Measurements from ENCODE around the gene APLP1.
"Not testable (repeated sequence)": the region's sequence is repeated elsewhere in the genome, so short reads cannot be mapped to it uniquely, and the experiment has no call there.

APLP1 gene

DNA sequence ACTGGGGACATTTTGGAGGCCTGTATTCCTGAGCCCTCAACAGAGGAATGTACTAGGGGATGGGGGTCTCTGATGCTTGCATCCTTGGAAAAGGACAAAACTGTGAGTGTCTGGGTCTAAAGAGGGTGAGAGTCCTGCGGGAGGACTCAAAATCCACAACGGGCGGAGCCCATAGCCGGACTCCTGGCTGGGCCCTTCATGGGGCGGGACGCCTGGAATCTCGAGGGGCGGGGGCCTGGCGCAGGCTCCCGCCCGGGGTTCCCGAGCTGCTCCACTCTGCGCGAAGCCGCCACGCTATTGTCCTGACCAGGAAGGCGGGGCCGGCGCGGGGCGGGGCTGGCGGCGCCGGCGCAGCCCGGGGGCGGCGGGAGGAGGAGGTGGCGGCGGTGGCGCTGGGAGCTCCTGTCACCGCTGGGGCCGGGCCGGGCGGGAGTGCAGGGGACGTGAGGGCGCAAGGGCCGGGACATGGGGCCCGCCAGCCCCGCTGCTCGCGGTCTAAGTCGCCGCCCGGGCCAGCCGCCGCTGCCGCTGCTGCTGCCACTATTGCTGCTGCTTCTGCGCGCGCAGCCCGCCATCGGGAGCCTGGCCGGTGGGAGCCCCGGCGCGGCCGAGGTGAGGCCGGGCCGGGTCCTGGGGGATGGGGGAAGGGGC, at the start of gene APLP1:
Gene APLP1, plus strand, starts transcription at position 403 of the 651 bp plus-strand sequence. Its CDS starts 63 bp downstream, at position 466.
- peak; percentile 71 for DNase-seq

- DNase-seq, result no peak
Measured at GRCh38 chr19:35822579-35822978, 45.8 kb upstream of the APLP1 start.

- DNase-seq, result no peak
Measured at GRCh38 chr19:35824150-35824549, 44.2 kb upstream of the APLP1 start.

DNA sequence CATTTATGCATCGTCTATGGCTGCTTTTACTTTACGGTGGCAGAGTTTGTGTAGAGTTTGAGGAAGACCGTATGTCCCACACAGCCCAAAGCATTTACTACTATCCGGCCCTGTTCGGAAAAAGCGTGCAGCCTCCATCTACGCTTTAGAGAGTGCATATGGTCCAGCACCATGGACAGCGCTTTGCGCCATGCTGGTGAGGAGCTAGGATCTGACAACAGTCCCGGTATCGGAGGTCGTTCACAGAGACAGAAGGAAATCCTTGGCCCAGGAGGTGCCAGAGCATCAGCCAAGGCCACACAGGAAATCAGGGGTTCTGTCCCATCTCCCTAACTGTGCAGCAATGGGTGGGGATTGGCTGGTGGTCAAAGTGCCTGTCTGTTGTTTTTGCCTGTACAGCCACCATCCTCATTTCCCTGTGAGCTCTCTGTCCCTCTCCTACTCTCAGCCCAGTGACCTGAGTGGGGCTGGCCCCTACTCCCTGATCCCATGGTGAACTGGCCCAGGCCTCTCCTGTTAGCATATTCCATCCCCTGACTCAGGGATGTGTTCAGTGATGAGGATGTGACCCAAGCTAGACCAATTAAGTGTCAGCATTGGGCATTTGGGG, 39.6 kb upstream of the APLP1 start:
- DNase-seq, result peak; percentile 24

DNA sequence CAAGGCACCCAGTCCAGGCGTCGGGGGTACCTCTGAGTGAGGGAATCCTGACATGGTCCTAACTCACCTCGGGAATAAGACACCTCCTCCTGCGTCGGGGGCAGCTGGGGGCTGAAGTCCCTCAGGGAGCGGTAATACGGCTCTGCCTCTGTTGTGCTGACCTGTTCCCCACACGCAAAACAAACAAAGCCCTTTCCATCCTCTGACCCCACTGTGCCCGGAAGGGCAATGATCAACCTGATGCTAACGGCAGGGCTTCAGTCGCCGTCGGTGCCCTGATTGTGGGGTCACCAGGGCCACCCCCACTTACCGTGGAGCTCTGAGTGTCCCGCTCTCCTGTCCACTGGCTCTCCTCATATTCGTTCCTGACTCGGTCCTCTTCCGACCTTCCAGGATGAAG, 37.4 kb upstream of the APLP1 start:
- DNase-seq, result no peak

GRCh38 chr19:35832054-35832453, 36.3 kb upstream of the APLP1 start:
- no peak for DNase-seq

DNA sequence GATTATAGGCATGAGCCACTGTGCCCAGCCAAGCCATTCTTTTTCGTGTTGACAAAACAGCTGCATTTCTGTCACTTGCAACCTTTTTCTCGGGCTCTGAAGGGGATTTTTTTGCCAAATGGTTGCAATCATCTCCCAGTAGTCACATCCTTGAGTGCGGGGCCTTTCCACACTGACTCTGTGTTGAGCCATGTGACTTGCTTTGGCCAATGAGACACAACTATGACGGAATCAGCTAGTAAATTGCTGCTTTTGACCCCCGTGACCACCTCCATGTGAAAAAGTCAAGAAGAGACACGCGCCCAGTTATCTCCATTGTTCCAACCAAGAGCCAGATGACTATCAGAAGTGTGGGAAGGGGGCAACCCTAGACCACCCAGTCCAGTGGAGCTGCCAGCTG, 34.4 kb upstream of the APLP1 start:
- DNase-seq, result no peak

- not testable (repeated sequence) for DNase-seq
Measured at GRCh38 chr19:35836096-35836495, 32.3 kb upstream of the APLP1 start.

DNA sequence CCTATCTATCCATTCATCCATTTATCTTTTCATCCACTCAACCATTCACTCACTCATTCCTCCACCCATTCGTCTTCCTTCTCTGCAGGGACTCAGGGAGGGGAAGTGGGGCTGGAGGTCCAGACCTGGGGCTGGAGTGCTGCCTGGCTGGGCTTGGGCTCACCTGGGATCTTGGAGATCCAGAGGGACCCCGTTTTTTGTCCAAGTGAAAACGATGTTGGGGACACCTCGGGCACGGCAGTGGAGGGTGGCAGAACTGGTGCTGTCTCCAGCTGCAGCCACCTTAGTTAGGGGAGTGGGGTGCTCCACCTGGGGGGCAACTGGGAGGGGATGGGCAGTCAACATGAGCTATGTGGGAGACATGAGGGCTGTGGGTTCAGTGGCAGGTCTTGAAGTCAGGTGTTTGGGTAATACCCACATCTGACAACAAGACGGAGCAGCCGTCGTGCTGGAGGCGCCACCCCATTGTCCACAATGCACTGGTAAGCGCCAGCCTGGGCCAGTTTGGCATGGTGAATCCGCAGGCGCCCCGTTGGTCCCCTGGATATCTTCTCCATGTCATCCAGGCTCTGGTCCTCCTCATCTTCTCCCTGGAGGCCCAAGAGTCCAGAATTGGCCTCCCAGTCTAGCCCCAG, 26.3 kb upstream of the APLP1 start:
- DNase-seq, result no peak

- no peak for DNase-seq
Measured at GRCh38 chr19:35842666-35843272, 25.6 kb upstream of the APLP1 start.

- DNase-seq, result no peak
Measured at GRCh38 chr19:35843676-35844481, 24.5 kb upstream of the APLP1 start.

GRCh38 chr19:35844482-35845214, 23.7 kb upstream of the APLP1 start:
- no peak for DNase-seq

- DNase-seq, result no peak
Measured at GRCh38 chr19:35845215-35846037, 22.9 kb upstream of the APLP1 start.

DNA sequence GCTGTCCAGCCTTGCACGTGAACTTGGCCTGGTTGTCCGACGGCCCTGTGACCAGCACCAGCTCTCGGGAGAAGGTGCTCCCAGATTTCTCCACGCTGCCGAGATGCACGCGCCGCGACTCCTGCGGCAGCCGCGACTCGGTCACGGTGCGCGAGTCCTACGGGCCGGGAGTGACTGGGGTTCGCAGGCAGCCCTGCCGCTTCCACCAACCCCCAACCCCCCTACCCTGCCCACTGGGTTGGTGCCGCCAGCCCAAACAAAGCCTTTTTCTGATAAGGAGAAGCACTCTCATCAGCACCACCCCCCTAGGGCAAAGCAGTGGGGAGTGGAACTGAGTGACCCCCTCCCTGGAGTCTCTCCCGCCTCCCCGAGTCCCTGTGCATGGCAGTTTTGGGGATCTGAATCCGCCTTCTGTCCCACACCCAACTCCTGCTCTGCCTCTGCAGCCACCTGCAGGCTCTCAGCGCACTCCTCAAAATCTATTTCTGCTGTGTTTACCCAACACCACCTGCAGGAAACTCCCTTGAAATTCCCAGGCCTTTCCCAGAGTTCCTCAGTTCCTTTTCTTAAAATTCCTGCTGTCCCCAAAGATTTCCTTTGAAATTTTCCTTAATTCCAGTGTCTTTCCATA, 22.2 kb upstream of the APLP1 start:
- DNase-seq, result no peak

GRCh38 chr19:35847911-35848310, 20.5 kb upstream of the APLP1 start:
- no peak for DNase-seq

- no peak for DNase-seq
Measured at GRCh38 chr19:35848486-35848885, 19.9 kb upstream of the APLP1 start.

DNA sequence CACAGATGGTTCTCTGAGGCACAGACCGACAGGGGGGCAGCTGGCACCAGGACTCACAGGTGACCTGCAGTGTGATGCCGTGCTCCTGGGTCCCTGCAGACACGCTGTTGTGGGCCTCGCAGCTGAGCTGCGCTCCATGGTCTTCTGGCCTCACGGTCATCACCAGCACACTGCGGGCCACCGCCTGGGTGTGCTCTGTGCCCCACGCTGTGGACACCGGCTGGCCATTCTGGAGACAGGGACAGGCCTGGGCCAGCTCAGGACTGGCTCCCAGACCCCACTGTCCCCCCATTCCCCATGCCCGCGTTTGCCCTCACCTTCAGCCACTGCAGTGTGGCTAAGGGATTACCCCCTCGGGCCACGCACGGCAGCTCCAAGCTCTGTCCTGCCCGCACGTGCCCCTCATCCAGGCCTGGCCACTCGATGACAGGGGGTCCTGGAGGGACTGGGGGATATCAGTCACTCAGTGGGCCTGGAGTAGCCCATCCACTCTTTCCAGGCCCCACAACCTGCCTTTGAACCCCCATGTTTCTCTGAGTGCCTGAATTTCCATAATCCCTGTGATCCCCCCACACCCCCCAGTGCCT, 19.4 kb upstream of the APLP1 start:
- no peak for DNase-seq

GRCh38 chr19:35851213-35852028, 17.0 kb upstream of the APLP1 start:
- DNase-seq, result peak; percentile 20

- DNase-seq, result no peak
Measured at GRCh38 chr19:35852029-35852780, 16.2 kb upstream of the APLP1 start, which contains the start of gene NPHS1. Gene NPHS1, minus strand, starts transcription at chr19:35852504. Its CDS starts 667 bp downstream, at chr19:35851837.

All from CD4-positive, alpha-beta T cell treated with Interleukin-12 subunit alpha and Interleukin-12 subunit beta, for 1 hour (primary cell).